ENCODE data around the gene PLA2G1B.
"Not testable (repeated sequence)": the region's sequence is repeated elsewhere in the genome, so short reads cannot be mapped to it uniquely, and the experiment has no call there.

- not testable (repeated sequence) for TF ChIP-seq POLR2AphosphoS5 (IDR thresholded peaks at IDR 0.05); POLR2A (IDR thresholded peaks at IDR 0.05; ENCODE audit: low read depth)
- TF ChIP-seq, protein P1, sequence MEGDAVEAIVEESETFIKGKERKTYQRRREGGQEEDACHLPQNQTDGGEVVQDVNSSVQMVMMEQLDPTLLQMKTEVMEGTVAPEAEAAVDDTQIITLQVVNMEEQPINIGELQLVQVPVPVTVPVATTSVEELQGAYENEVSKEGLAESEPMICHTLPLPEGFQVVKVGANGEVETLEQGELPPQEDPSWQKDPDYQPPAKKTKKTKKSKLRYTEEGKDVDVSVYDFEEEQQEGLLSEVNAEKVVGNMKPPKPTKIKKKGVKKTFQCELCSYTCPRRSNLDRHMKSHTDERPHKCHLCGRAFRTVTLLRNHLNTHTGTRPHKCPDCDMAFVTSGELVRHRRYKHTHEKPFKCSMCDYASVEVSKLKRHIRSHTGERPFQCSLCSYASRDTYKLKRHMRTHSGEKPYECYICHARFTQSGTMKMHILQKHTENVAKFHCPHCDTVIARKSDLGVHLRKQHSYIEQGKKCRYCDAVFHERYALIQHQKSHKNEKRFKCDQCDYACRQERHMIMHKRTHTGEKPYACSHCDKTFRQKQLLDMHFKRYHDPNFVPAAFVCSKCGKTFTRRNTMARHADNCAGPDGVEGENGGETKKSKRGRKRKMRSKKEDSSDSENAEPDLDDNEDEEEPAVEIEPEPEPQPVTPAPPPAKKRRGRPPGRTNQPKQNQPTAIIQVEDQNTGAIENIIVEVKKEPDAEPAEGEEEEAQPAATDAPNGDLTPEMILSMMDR (IDR thresholded peaks at IDR 0.05): not testable (repeated sequence)
Measured at GRCh38 chr12:120336392-120336791, 8.8 kb upstream of the PLA2G1B start.
